K562 (cell line): ENCODE results near the gene ARNT2. TPM values are rescaled to one million over a fixed set of nuclear protein-coding genes. Genes with fewer than 3 reads are reported as not detected.

ENCODE experiments used
- ATAC-seq: fragments of 200-7000 bp; cut with Tn5 transposase; 3 replicates; pipeline ENCODE4 v1.9.1; 2020; ENCODE audit warnings: moderate library complexity
- BruUV-seq: library from RNA; stranded (reverse); fragments of 400-500 nt; replicated peaks from 2 replicates; lab custom pipeline; 2021; lab: Mats Ljungman, UMichigan
- CTCF ChIA-PET: fragments of 300-600 bp; formaldehyde crosslinking; extraction: SDS; loops from one replicate; lab custom pipeline; 2021; ENCODE audit warnings: low intra/inter-chr PET ratio; lab: Yijun Ruan, JAX
- POLR2A ChIA-PET: fragments of 300-600, 350-650 bp; sonication (Branson Sonifier 250); formaldehyde crosslinking; extraction: SDS; loops from one replicate; lab custom pipeline; 2021; ENCODE audit warnings: antibody characterized with exemption, inconsistent platforms; lab: Yijun Ruan, JAX
- DNase-seq, 4 experiments: peaks; one replicate each; pipeline versions ENCODE4 v3.0.0 to v3.0.0-alpha.2; 2011 to 2018; ENCODE audit warnings: low spot score in 3 of 4, mixed read lengths in 3 of 4; ENCODE audit errors: extremely low read depth in 1 of 4
- FAIRE-seq: peaks from 2 replicates; lab custom pipeline; 2011; peaks lifted over from hg19 to GRCh38; lab: Jason Lieb, UNC
- H2AFZ ChIP-seq: 2 replicates; pipeline ENCODE4 v1.6.0; 2011; ENCODE audit warnings: low read depth, low read length, control low read depth, inconsistent platforms
- H3K27ac ChIP-seq: fragments of 200-600 bp; 3 replicates; pipeline ENCODE4 v1.8.0; 2011; ENCODE audit warnings: low read depth, mild to moderate bottlenecking, control low read depth, inconsistent platforms, low read length, moderate library complexity, mixed read lengths; ENCODE audit errors: extremely low read depth
- H3K27me3 ChIP-seq, 2 experiments: fragments of 300-600 bp in 1 of 2; 2 replicates in 1 of 2; 3 replicates in 1 of 2; pipeline versions ENCODE4 v1.6.0 to v1.8.0; 2011; ENCODE audit warnings: inconsistent platforms in 2 of 2, low read length in 2 of 2, mild to moderate bottlenecking in 1 of 2, mixed read lengths in 1 of 2, moderate library complexity in 1 of 2; ENCODE audit not compliant: control insufficient read depth in 2 of 2, insufficient read depth in 2 of 2
- H3K36me3 ChIP-seq: fragments of 300-600 bp; 3 replicates; pipeline ENCODE4 v1.8.0; 2011; ENCODE audit warnings: mild to moderate bottlenecking, low read length, inconsistent platforms; ENCODE audit not compliant: control insufficient read depth, insufficient read depth
- H3K4me1 ChIP-seq, 2 experiments: fragments of 200-600 bp in 1 of 2; replicated peaks in 1 of 2; 2 replicates in 1 of 2; 3 replicates in 1 of 2; pipeline versions ENCODE4 v1.5.1 to v1.8.0; 2011; ENCODE audit warnings: inconsistent platforms in 2 of 2, low read length in 2 of 2, mild to moderate bottlenecking in 1 of 2, mixed read lengths in 1 of 2, moderate library complexity in 1 of 2; ENCODE audit not compliant: control insufficient read depth in 2 of 2, insufficient read depth in 2 of 2
- H3K4me2 ChIP-seq: 2 replicates; pipeline ENCODE4 v1.6.1; 2011; ENCODE audit warnings: low read length, control low read depth, inconsistent platforms, mixed read lengths; ENCODE audit not compliant: insufficient read depth
- H3K4me3 ChIP-seq: fragments of 200-600 bp; sonication (generic), shearing (Covaris generic); 2 replicates; pipeline ENCODE4 v1.5.1; 2016; ENCODE audit warnings: control low read depth, inconsistent platforms
- H3K79me2 ChIP-seq: fragments of 200-600 bp; 3 replicates; pipeline ENCODE4 v1.8.0; 2011; ENCODE audit warnings: low read length, inconsistent platforms; ENCODE audit not compliant: control insufficient read depth, insufficient read depth
- H3K9ac ChIP-seq, 2 experiments: 2 replicates each; pipeline versions ENCODE4 v1.6.0 to v1.6.1; 2011; ENCODE audit warnings: low read depth in 2 of 2, low read length in 2 of 2, control low read depth in 1 of 2, inconsistent platforms in 1 of 2, mild to moderate bottlenecking in 1 of 2, mixed read lengths in 1 of 2; ENCODE audit not compliant: insufficient read depth in 1 of 2
- H3K9me1 ChIP-seq: one replicate; pipeline ENCODE4 v1.6.0; 2011; ENCODE audit warnings: inconsistent platforms, mild to moderate bottlenecking, low read length, moderate library complexity; ENCODE audit not compliant: control insufficient read depth, insufficient read depth
- H3K9me3 ChIP-seq: replicated peaks from 2 replicates; pipeline ENCODE4 v1.5.1; 2011; ENCODE audit warnings: low read depth, low read length, inconsistent platforms; ENCODE audit not compliant: control insufficient read depth, insufficient read depth
- H4K20me1 ChIP-seq: replicated peaks from 2 replicates; pipeline ENCODE4 v1.6.1; 2011; ENCODE audit warnings: low read length, inconsistent platforms, mixed read lengths; ENCODE audit not compliant: control insufficient read depth, insufficient read depth
- BCL6 ChIP-seq: fragments of 250-450 bp; sonication (Bioruptor Pico); IDR thresholded peaks from 2 replicates; pipeline ENCODE4 v1.4.0; 2020
- L3MBTL2 ChIP-seq: fragments of 450-650 bp; IDR thresholded peaks from 2 replicates; pipeline ENCODE4 v1.6.1; 2016; ENCODE audit warnings: mild to moderate bottlenecking, moderate library complexity
- POU5F1 ChIP-seq: fragments of 150-350 bp; IDR thresholded peaks from 2 replicates; pipeline ENCODE4 v1.6.1; 2014; ENCODE audit warnings: borderline replicate concordance, low read length, low read depth, mild to moderate bottlenecking; ENCODE audit not compliant: partially characterized antibody
- TFE3 ChIP-seq: fragments of 450-650 bp; formaldehyde crosslinking; IDR thresholded peaks from 2 replicates; pipeline ENCODE4 v1.4.0; 2020; ENCODE audit warnings: mild to moderate bottlenecking, mixed read lengths
- ZBTB17 ChIP-seq: fragments of 450-650 bp; formaldehyde crosslinking; IDR thresholded peaks from 2 replicates; pipeline ENCODE4 v1.4.0; 2020; ENCODE audit warnings: mild to moderate bottlenecking
- ZFX ChIP-seq: sonication (generic); formaldehyde crosslinking; IDR thresholded peaks from 2 replicates; pipeline ENCODE4 v1.8.0; 2022; ENCODE audit warnings: mild to moderate bottlenecking, missing genetic modification reagents, moderate library complexity
- ZNF121 ChIP-seq: sonication (generic); formaldehyde crosslinking; conservative IDR thresholded peaks from 2 replicates; pipeline ENCODE4 v1.8.0; 2022; ENCODE audit warnings: missing genetic modification reagents
- ZNF134 ChIP-seq: fragments of 250-450 bp; sonication (Bioruptor Pico); conservative IDR thresholded peaks from 2 replicates; pipeline ENCODE4 v1.4.0; 2020
- ZNF282 ChIP-seq: sonication (generic); formaldehyde crosslinking; IDR thresholded peaks from 2 replicates; pipeline ENCODE4 v1.8.1; 2023; ENCODE audit warnings: missing genetic modification reagents
- WGBS: fragments of 100-300 bp; shearing (Covaris generic); methylation state at CpG from one replicate; pipeline ENCODE4 v1.1.6; 2016; ENCODE audit warnings: low coverage, mixed read lengths; ENCODE audit not compliant: insufficient coverage; ENCODE audit errors: missing lambda C conversion rate; 5-methylcytosine and 5-hydroxymethylcytosine counted together
- in situ Hi-C: fragments of 300-500 bp; cut with MboI; formaldehyde crosslinking; loops from 4 replicates; pipeline ENCODE4 v1.15.0; 2018; ENCODE audit warnings: inconsistent platforms, mixed read lengths
- intact Hi-C: fragments of 100-400 bp; cut with micrococcal nuclease; formaldehyde crosslinking; loops from 2 replicates; pipeline ENCODE4 v1.14.2; 2022
- polyA plus RNA-seq, 8 experiments: library from polyadenylated mRNA; depleted of rRNA in 4 of 8; stranded (reverse) in 5 of 8; unstranded in 3 of 8; fragments of >200 nt; fragmentation: Nextera tagmentation in 2 of 8; fragmentation: Illumina TruSeq in 1 of 8; extraction: Ambion mirVana in 2 of 8; extraction: Trizol in 1 of 8; gene quantifications; 2 replicates each; pipeline versions ENCODE4 v1.2.1 to v1.2.3, GENCODE V29; 2011 to 2014; ENCODE audit warnings: inconsistent platforms in 1 of 8, missing spikeins in 1 of 8
- total RNA-seq, 7 experiments: library from RNA; depleted of rRNA in 6 of 7; stranded (reverse); fragments of >200 nt in 6 of 7; fragmentation: Illumina TruSeq in 2 of 7; extraction: Trizol in 2 of 7; gene quantifications; 2 replicates each; pipeline versions ENCODE4 v1.2.1 to v1.2.3, GENCODE V29; 2011 to 2021; ENCODE audit warnings: low replicate concordance in 1 of 7
- TF ChIP-seq, protein P1 (sequence below): fragments of 250-450 bp; sonication (Bioruptor Pico); IDR thresholded peaks from 2 replicates; pipeline ENCODE4 v1.4.0; 2020
- TF ChIP-seq, protein P2 (sequence below): fragments of 250-450 bp; sonication (Bioruptor Pico); IDR thresholded peaks from 2 replicates; pipeline ENCODE4 v1.5.0; 2022; ENCODE audit warnings: mild to moderate bottlenecking

ARNT2 gene
- total and polyA plus RNA-seq, 9 of the 15 experiments (the other 6 are each of a cell fraction or from before 2014, with no cell fraction given) = 0.01 TPM; not detected in 8

GRCh38 chr15:80578871-80579270 is 174.7 kb downstream of the ARNT2 start (continued):
- TF ChIP-seq, protein P1, sequence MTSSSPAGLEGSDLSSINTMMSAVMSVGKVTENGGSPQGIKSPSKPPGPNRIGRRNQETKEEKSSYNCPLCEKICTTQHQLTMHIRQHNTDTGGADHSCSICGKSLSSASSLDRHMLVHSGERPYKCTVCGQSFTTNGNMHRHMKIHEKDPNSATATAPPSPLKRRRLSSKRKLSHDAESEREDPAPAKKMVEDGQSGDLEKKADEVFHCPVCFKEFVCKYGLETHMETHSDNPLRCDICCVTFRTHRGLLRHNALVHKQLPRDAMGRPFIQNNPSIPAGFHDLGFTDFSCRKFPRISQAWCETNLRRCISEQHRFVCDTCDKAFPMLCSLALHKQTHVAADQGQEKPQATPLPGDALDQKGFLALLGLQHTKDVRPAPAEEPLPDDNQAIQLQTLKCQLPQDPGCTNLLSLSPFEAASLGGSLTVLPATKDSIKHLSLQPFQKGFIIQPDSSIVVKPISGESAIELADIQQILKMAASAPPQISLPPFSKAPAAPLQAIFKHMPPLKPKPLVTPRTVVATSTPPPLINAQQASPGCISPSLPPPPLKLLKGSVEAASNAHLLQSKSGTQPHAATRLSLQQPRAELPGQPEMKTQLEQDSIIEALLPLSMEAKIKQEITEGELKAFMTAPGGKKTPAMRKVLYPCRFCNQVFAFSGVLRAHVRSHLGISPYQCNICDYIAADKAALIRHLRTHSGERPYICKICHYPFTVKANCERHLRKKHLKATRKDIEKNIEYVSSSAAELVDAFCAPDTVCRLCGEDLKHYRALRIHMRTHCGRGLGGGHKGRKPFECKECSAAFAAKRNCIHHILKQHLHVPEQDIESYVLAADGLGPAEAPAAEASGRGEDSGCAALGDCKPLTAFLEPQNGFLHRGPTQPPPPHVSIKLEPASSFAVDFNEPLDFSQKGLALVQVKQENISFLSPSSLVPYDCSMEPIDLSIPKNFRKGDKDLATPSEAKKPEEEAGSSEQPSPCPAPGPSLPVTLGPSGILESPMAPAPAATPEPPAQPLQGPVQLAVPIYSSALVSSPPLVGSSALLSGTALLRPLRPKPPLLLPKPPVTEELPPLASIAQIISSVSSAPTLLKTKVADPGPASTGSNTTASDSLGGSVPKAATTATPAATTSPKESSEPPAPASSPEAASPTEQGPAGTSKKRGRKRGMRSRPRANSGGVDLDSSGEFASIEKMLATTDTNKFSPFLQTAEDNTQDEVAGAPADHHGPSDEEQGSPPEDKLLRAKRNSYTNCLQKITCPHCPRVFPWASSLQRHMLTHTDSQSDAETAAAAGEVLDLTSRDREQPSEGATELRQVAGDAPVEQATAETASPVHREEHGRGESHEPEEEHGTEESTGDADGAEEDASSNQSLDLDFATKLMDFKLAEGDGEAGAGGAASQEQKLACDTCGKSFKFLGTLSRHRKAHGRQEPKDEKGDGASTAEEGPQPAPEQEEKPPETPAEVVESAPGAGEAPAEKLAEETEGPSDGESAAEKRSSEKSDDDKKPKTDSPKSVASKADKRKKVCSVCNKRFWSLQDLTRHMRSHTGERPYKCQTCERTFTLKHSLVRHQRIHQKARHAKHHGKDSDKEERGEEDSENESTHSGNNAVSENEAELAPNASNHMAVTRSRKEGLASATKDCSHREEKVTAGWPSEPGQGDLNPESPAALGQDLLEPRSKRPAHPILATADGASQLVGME = no peak
- no peak for TF ChIP-seq ZFX (CRISPR knock-in tag)
- TF ChIP-seq L3MBTL2 = no peak
- TF ChIP-seq ZNF282 (CRISPR knock-in tag) = no peak
- TF ChIP-seq BCL6 = no peak

GRCh38 chr15:80579611-80580010 is 175.4 kb downstream of the ARNT2 start:
- Histone ChIP-seq H3K36me3 (no peaks in the 10 kb centered on the region), H3K4me1 (no peaks in the 10 kb centered on the region), H2AFZ (no peak overlapping the region), H4K20me1 (0 out of 2 replicates have a peak, but pooled peaks cover 5% of the 10 kb centered on the region), H3K27me3 (peaks cover 2 to 56% of the 10 kb centered on the region in 2 experiments; a peak in 3 of 5 replicates), H3K9me1 (no peaks in the 10 kb centered on the region), H3K9me3 (no peaks in the 10 kb centered on the region), H3K4me2 (no peak overlapping the region), H3K27ac (no peak overlapping the region), H3K9ac (no peak overlapping the region), H3K4me3 (no peak overlapping the region), H3K79me2 (no peaks in the 10 kb centered on the region)
- in situ Hi-C loops (no loop called here), intact Hi-C loops (no loop called here)
- 0% methylated on average over 6 of the region's 6 CpGs for WGBS
- DNase-seq (no peak), ATAC-seq (no peak), FAIRE-seq (no peak)
- CTCF ChIA-PET = no interaction called here
- POLR2A ChIA-PET = interaction anchor here (0.9 to 1.2 kb wide), 2 partner anchors 12 to 20 kb away, joined by 3 read pairs; no protein-coding TSS in a partner anchor
- no TSS peak for BruUV-seq
- no peak for TF ChIP-seq ZNF134
- TF ChIP-seq, protein P2, sequence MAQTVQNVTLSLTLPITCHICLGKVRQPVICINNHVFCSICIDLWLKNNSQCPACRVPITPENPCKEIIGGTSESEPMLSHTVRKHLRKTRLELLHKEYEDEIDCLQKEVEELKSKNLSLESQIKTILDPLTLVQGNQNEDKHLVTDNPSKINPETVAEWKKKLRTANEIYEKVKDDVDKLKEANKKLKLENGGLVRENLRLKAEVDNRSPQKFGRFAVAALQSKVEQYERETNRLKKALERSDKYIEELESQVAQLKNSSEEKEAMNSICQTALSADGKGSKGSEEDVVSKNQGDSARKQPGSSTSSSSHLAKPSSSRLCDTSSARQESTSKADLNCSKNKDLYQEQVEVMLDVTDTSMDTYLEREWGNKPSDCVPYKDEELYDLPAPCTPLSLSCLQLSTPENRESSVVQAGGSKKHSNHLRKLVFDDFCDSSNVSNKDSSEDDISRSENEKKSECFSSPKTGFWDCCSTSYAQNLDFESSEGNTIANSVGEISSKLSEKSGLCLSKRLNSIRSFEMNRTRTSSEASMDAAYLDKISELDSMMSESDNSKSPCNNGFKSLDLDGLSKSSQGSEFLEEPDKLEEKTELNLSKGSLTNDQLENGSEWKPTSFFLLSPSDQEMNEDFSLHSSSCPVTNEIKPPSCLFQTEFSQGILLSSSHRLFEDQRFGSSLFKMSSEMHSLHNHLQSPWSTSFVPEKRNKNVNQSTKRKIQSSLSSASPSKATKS (CRISPR knock-in tag) = no peak
- TF ChIP-seq POU5F1 = no peak
- TF ChIP-seq TFE3 = no peak
- no peak for TF ChIP-seq ZBTB17 (CRISPR knock-in tag)
- no peak for TF ChIP-seq ZNF121 (CRISPR knock-in tag)
